Fibroblast of lung (primary cell): ENCODE data around the gene ATG2A. TPM values are rescaled to one million over a fixed set of nuclear protein-coding genes. Genes with fewer than 3 reads are reported as not detected.

Source experiments
- DNase-seq, 2 donors: peaks; one replicate each; pipeline versions ENCODE4 v3.0.0 to v3.0.0-alpha.2; 2010; ENCODE audit warnings: low read depth in 2 of 2
- H2AFZ ChIP-seq: 2 replicates; pipeline ENCODE4 v1.5.1; 2012; ENCODE audit warnings: low read length, control low read depth, inconsistent platforms
- H3K27ac ChIP-seq: 2 replicates; pipeline ENCODE4 v1.5.1; 2011; ENCODE audit warnings: low read length, control low read depth; ENCODE audit not compliant: insufficient read depth
- H3K27me3 ChIP-seq: 2 replicates; pipeline ENCODE4 v1.5.1; 2011; ENCODE audit warnings: mild to moderate bottlenecking, low read length; ENCODE audit not compliant: control insufficient read depth, insufficient read depth
- H3K36me3 ChIP-seq: 2 replicates; pipeline ENCODE4 v1.5.1; 2011; ENCODE audit warnings: low read length; ENCODE audit not compliant: control insufficient read depth, insufficient read depth
- H3K4me1 ChIP-seq: 2 replicates; pipeline ENCODE4 v1.5.1; 2011; ENCODE audit warnings: low read length; ENCODE audit not compliant: control insufficient read depth, insufficient read depth; ENCODE audit errors: extremely low read depth
- H3K4me2 ChIP-seq: 2 replicates; pipeline ENCODE4 v1.5.1; 2011; ENCODE audit warnings: low read length, control low read depth; ENCODE audit not compliant: insufficient read depth; ENCODE audit errors: extremely low read depth
- H3K4me3 ChIP-seq, 4 experiments: fragments of 200-600 bp in 1 of 4; sonication (generic) in 1 of 4; replicated peaks in 1 of 4; 2 replicates each; pipeline ENCODE4 v1.5.1; 2011 to 2016; ENCODE audit warnings: low read length in 4 of 4, low read depth in 3 of 4, mild to moderate bottlenecking in 3 of 4, control low read depth in 2 of 4, inconsistent platforms in 1 of 4, mixed read lengths in 1 of 4; ENCODE audit not compliant: insufficient read depth in 1 of 4; ENCODE audit errors: control extremely low read depth in 1 of 4
- H3K79me2 ChIP-seq: 2 replicates; pipeline ENCODE4 v1.5.1; 2012; ENCODE audit warnings: mild to moderate bottlenecking, low read length, inconsistent platforms; ENCODE audit not compliant: control insufficient read depth, insufficient read depth
- H3K9ac ChIP-seq: 2 replicates; pipeline ENCODE4 v1.5.1; 2011; ENCODE audit warnings: mild to moderate bottlenecking, low read length, control low read depth; ENCODE audit not compliant: insufficient read depth
- H3K9me3 ChIP-seq: 2 replicates; pipeline ENCODE4 v1.5.1; 2012; ENCODE audit warnings: low read depth, low read length; ENCODE audit not compliant: control insufficient read depth, insufficient read depth
- H4K20me1 ChIP-seq: 2 replicates; pipeline ENCODE4 v1.5.1; 2011; ENCODE audit warnings: low read length; ENCODE audit not compliant: control insufficient read depth, insufficient read depth; ENCODE audit errors: extremely low read depth
- CTCF ChIP-seq, 2 donors: IDR thresholded peaks in 1 of 2; conservative IDR thresholded peaks in 1 of 2; 1 replicate in 1 of 2; 2 replicates in 1 of 2; pipeline ENCODE4 v1.5.1; 2011 to 2012; ENCODE audit warnings: low read length in 2 of 2, control low read depth in 1 of 2, inconsistent platforms in 1 of 2, low read depth in 1 of 2, mild to moderate bottlenecking in 1 of 2
- EZH2 ChIP-seq: IDR thresholded peaks from 2 replicates; pipeline ENCODE4 v1.5.1; 2012; ENCODE audit warnings: low read length, control low read depth, mild to moderate bottlenecking; ENCODE audit errors: missing control alignments
- polyA plus RNA-seq, 2 donors: library from polyadenylated mRNA; depleted of rRNA in 1 of 2; stranded (reverse) in 1 of 2; unstranded in 1 of 2; fragments of >200 nt; gene quantifications; 2 replicates each; pipeline ENCODE4 v1.2.1, GENCODE V29; 2011 to 2012; ENCODE audit warnings: missing spikeins in 1 of 2
- total RNA-seq: library from RNA; depleted of rRNA; stranded (reverse); fragments of >200 nt; gene quantifications from 2 replicates; pipeline ENCODE4 v1.2.1, GENCODE V29; 2014

The ATG2A gene
- total and polyA plus RNA-seq, 2 donors (not counting 1 experiment from before 2014, with no cell fraction given) = 3.1 to 9.9 TPM

GRCh38 chr11:64898541-64898940 lies 18.5 kb downstream of the ATG2A start:
- H3K27me3 ChIP-seq = no peaks in the 10 kb centered on the region
- peaks cover 18% of the 10 kb centered on the region for H3K36me3 ChIP-seq
- no peaks in the 10 kb centered on the region for H3K4me1 ChIP-seq
- H3K79me2 ChIP-seq = no peaks in the 10 kb centered on the region
- no peak overlapping the region for H3K27ac ChIP-seq
- H2AFZ ChIP-seq = no peak overlapping the region
- H3K9ac ChIP-seq = no peak overlapping the region
- TF ChIP-seq CTCF (conservative IDR thresholded peaks at IDR 0.05 in 1 of 2, IDR thresholded peaks at IDR 0.05 in 1 of 2; ENCODE audit: low read depth in 1 of 2, low read length in 2 of 2) (no peak), EZH2 (no peak)
- H3K9me3 ChIP-seq = no peaks in the 10 kb centered on the region
- no peaks in the 10 kb centered on the region for H4K20me1 ChIP-seq
- no peak overlapping the region for H3K4me3 ChIP-seq
- H3K4me2 ChIP-seq = no peak overlapping the region
- no peak for DNase-seq

GRCh38 chr11:64898076-64898445 lies 18.9 kb downstream of the ATG2A start:
- Histone ChIP-seq H3K9me3 (no peaks in the 10 kb centered on the region), H3K36me3 (peaks cover 18% of the 10 kb centered on the region), H2AFZ (no peak overlapping the region), H3K79me2 (no peaks in the 10 kb centered on the region), H4K20me1 (no peaks in the 10 kb centered on the region), H3K4me3 (no peak overlapping the region), H3K27me3 (no peaks in the 10 kb centered on the region), H3K4me1 (no peaks in the 10 kb centered on the region), H3K27ac (no peak overlapping the region), H3K9ac (no peak overlapping the region), H3K4me2 (no peak overlapping the region)
- DNase-seq = no peak
- no peak for TF ChIP-seq EZH2
- TF ChIP-seq CTCF (conservative IDR thresholded peaks at IDR 0.05 in 1 of 2, IDR thresholded peaks at IDR 0.05 in 1 of 2; ENCODE audit: low read depth in 1 of 2, low read length in 2 of 2) = no peak

GRCh38 chr11:64897381-64898075 lies 19.5 kb downstream of the ATG2A start:
- no peaks in the 10 kb centered on the region for H3K79me2 ChIP-seq
- no peak overlapping the region for H3K27ac ChIP-seq
- no peaks in the 10 kb centered on the region for H4K20me1 ChIP-seq
- H2AFZ ChIP-seq = no peak overlapping the region
- H3K36me3 ChIP-seq = peaks cover 15% of the 10 kb centered on the region
- no peaks in the 10 kb centered on the region for H3K4me1 ChIP-seq
- H3K9me3 ChIP-seq = no peaks in the 10 kb centered on the region
- no peak overlapping the region for H3K4me3 ChIP-seq
- no peaks in the 10 kb centered on the region for H3K27me3 ChIP-seq
- TF ChIP-seq EZH2 (no peak), CTCF (conservative IDR thresholded peaks at IDR 0.05 in 1 of 2, IDR thresholded peaks at IDR 0.05 in 1 of 2; ENCODE audit: low read depth in 1 of 2, low read length in 2 of 2) (no peak)
- H3K9ac ChIP-seq = no peak overlapping the region
- no peak overlapping the region for H3K4me2 ChIP-seq
- no peak for DNase-seq
